ENCODE data around the gene FSTL5. TPM values are rescaled to one million over a fixed set of nuclear protein-coding genes. Genes with fewer than 3 reads are reported as not detected.

The FSTL5 gene
- total and polyA plus RNA-seq, 2 experiments from 2014 or later, result 0.06 to 0.49 TPM

DNA sequence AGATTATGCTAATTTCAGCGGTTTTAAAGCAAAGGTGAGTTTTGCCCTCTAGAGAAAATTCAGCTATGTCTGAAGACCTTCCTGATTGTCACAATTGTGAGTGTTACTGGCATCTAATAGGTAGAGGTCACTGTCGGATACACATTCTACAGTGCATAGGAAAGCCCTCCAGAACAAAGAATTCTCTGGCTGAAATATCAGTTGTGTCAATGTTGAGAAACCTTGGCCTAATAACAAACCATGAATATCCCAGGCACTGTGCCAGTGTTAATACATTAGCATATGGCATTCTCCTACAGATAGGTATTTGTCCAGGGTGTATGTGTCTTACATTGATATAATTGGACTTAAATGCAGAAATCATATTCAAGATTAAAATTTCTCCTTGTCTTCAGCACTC, 294.3 kb downstream of the FSTL5 start:
- TF ChIP-seq, protein P1, sequence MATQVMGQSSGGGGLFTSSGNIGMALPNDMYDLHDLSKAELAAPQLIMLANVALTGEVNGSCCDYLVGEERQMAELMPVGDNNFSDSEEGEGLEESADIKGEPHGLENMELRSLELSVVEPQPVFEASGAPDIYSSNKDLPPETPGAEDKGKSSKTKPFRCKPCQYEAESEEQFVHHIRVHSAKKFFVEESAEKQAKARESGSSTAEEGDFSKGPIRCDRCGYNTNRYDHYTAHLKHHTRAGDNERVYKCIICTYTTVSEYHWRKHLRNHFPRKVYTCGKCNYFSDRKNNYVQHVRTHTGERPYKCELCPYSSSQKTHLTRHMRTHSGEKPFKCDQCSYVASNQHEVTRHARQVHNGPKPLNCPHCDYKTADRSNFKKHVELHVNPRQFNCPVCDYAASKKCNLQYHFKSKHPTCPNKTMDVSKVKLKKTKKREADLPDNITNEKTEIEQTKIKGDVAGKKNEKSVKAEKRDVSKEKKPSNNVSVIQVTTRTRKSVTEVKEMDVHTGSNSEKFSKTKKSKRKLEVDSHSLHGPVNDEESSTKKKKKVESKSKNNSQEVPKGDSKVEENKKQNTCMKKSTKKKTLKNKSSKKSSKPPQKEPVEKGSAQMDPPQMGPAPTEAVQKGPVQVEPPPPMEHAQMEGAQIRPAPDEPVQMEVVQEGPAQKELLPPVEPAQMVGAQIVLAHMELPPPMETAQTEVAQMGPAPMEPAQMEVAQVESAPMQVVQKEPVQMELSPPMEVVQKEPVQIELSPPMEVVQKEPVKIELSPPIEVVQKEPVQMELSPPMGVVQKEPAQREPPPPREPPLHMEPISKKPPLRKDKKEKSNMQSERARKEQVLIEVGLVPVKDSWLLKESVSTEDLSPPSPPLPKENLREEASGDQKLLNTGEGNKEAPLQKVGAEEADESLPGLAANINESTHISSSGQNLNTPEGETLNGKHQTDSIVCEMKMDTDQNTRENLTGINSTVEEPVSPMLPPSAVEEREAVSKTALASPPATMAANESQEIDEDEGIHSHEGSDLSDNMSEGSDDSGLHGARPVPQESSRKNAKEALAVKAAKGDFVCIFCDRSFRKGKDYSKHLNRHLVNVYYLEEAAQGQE (IDR thresholded peaks at IDR 0.05; ENCODE audit: unreplicated experiment), result no peak
- no peak for TF ChIP-seq CREB1 (CRISPR knock-in tag; IDR thresholded peaks at IDR 0.05; ENCODE audit: low read depth)
- TF ChIP-seq, protein P2, sequence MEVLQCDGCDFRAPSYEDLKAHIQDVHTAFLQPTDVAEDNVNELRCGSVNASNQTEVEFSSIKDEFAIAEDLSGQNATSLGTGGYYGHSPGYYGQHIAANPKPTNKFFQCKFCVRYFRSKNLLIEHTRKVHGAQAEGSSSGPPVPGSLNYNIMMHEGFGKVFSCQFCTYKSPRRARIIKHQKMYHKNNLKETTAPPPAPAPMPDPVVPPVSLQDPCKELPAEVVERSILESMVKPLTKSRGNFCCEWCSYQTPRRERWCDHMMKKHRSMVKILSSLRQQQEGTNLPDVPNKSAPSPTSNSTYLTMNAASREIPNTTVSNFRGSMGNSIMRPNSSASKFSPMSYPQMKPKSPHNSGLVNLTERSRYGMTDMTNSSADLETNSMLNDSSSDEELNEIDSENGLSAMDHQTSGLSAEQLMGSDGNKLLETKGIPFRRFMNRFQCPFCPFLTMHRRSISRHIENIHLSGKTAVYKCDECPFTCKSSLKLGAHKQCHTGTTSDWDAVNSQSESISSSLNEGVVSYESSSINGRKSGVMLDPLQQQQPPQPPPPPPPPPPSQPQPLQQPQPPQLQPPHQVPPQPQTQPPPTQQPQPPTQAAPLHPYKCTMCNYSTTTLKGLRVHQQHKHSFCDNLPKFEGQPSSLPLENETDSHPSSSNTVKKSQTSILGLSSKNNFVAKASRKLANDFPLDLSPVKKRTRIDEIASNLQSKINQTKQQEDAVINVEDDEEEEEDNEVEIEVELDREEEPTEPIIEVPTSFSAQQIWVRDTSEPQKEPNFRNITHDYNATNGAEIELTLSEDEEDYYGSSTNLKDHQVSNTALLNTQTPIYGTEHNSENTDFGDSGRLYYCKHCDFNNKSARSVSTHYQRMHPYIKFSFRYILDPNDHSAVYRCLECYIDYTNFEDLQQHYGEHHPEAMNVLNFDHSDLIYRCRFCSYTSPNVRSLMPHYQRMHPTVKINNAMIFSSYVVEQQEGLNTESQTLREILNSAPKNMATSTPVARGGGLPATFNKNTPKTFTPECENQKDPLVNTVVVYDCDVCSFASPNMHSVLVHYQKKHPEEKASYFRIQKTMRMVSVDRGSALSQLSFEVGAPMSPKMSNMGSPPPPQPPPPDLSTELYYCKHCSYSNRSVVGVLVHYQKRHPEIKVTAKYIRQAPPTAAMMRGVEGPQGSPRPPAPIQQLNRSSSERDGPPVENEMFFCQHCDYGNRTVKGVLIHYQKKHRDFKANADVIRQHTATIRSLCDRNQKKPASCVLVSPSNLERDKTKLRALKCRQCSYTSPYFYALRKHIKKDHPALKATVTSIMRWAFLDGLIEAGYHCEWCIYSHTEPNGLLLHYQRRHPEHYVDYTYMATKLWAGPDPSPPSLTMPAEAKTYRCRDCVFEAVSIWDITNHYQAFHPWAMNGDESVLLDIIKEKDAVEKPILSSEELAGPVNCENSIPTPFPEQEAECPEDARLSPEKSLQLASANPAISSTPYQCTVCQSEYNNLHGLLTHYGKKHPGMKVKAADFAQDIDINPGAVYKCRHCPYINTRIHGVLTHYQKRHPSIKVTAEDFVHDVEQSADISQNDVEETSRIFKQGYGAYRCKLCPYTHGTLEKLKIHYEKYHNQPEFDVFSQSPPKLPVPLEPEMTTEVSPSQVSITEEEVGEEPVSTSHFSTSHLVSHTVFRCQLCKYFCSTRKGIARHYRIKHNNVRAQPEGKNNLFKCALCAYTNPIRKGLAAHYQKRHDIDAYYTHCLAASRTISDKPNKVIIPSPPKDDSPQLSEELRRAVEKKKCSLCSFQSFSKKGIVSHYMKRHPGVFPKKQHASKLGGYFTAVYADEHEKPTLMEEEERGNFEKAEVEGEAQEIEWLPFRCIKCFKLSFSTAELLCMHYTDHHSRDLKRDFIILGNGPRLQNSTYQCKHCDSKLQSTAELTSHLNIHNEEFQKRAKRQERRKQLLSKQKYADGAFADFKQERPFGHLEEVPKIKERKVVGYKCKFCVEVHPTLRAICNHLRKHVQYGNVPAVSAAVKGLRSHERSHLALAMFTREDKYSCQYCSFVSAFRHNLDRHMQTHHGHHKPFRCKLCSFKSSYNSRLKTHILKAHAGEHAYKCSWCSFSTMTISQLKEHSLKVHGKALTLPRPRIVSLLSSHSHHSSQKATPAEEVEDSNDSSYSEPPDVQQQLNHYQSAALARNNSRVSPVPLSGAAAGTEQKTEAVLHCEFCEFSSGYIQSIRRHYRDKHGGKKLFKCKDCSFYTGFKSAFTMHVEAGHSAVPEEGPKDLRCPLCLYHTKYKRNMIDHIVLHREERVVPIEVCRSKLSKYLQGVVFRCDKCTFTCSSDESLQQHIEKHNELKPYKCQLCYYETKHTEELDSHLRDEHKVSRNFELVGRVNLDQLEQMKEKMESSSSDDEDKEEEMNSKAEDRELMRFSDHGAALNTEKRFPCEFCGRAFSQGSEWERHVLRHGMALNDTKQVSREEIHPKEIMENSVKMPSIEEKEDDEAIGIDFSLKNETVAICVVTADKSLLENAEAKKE (CRISPR knock-in tag; IDR thresholded peaks at IDR 0.05), result no peak
- TF ChIP-seq JUNB (IDR thresholded peaks at IDR 0.05; ENCODE audit: unreplicated experiment), result no peak
- no peak for TF ChIP-seq ZNF114 (CRISPR knock-in tag; IDR thresholded peaks at IDR 0.05)
- no peak for TF ChIP-seq ZNF331 (CRISPR knock-in tag; IDR thresholded peaks at IDR 0.05; ENCODE audit: low read depth)
- TF ChIP-seq EZH2phosphoT487 (IDR thresholded peaks at IDR 0.05; ENCODE audit: unreplicated experiment), result no peak
- TF ChIP-seq, protein P3, sequence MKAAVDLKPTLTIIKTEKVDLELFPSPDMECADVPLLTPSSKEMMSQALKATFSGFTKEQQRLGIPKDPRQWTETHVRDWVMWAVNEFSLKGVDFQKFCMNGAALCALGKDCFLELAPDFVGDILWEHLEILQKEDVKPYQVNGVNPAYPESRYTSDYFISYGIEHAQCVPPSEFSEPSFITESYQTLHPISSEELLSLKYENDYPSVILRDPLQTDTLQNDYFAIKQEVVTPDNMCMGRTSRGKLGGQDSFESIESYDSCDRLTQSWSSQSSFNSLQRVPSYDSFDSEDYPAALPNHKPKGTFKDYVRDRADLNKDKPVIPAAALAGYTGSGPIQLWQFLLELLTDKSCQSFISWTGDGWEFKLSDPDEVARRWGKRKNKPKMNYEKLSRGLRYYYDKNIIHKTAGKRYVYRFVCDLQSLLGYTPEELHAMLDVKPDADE (IDR thresholded peaks at IDR 0.05), result no peak
- no peak for TF ChIP-seq EZH2 (IDR thresholded peaks at IDR 0.05; ENCODE audit: low read depth, unreplicated experiment)
- TF ChIP-seq POLR2AphosphoS5 (IDR thresholded peaks at IDR 0.05; ENCODE audit: low read depth), result no peak
- no peak for TF ChIP-seq STAT1 (IDR thresholded peaks at IDR 0.05; ENCODE audit: unreplicated experiment)
- TF ChIP-seq, protein P4, sequence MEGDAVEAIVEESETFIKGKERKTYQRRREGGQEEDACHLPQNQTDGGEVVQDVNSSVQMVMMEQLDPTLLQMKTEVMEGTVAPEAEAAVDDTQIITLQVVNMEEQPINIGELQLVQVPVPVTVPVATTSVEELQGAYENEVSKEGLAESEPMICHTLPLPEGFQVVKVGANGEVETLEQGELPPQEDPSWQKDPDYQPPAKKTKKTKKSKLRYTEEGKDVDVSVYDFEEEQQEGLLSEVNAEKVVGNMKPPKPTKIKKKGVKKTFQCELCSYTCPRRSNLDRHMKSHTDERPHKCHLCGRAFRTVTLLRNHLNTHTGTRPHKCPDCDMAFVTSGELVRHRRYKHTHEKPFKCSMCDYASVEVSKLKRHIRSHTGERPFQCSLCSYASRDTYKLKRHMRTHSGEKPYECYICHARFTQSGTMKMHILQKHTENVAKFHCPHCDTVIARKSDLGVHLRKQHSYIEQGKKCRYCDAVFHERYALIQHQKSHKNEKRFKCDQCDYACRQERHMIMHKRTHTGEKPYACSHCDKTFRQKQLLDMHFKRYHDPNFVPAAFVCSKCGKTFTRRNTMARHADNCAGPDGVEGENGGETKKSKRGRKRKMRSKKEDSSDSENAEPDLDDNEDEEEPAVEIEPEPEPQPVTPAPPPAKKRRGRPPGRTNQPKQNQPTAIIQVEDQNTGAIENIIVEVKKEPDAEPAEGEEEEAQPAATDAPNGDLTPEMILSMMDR (conservative IDR thresholded peaks at IDR 0.05; ENCODE audit: low read depth in 2 of 2), result no peak
- TF ChIP-seq NANOG (IDR thresholded peaks at IDR 0.05; ENCODE audit: borderline replicate concordance), result no peak

More for the DNA sequence above, 294.3 kb downstream of the FSTL5 start:
- Mint-ChIP-seq H3K4me1 (no peaks in the 10 kb centered on the region), H3K27me3 (ENCODE audit: insufficient read depth, low read depth, poor library complexity) (no peaks in the 10 kb centered on the region), H3K9me3 (no peaks in the 10 kb centered on the region), H3K27ac (no peak overlapping the region), H3K36me3 (ENCODE audit: low read depth) (no peaks in the 10 kb centered on the region), H3K4me3 (no peak overlapping the region)
- Histone ChIP-seq H2AFZ (no peak overlapping the region), H3K36me3 (ENCODE audit: insufficient read depth) (no peaks in the 10 kb centered on the region), H3K27me3 (ENCODE audit: insufficient read depth) (no peaks in the 10 kb centered on the region), H3K4me3 (no peak overlapping the region), H3K27ac (ENCODE audit: low read depth) (no peak overlapping the region), H3K9me2 (ENCODE audit: insufficient read depth) (no peaks in the 10 kb centered on the region), H3K4me2 (no peak overlapping the region), H3K4me1 (ENCODE audit: insufficient read depth) (no peaks in the 10 kb centered on the region), H3F3A (replicated peaks; ENCODE audit: low read depth) (no peaks in the 10 kb centered on the region), H3K79me2 (replicated peaks; ENCODE audit: insufficient read depth) (no peaks in the 10 kb centered on the region), H4K20me1 (replicated peaks; ENCODE audit: insufficient read depth) (no peaks in the 10 kb centered on the region)
- DNase-seq (ENCODE audit: low spot score), result no peak
- no peak for ATAC-seq
